Tongue (tissue), 2 donors: Measurements from ENCODE around the gene C1orf116. TPM values are rescaled to one million over a fixed set of nuclear protein-coding genes. Genes with fewer than 3 reads are reported as not detected.
A peak's percentile ranks its signal among the peaks of the same experiment; 100 is the strongest.

Experiments used
- DNase-seq: peaks from one replicate; pipeline ENCODE4 v3.0.0-alpha.2; 2015
- total RNA-seq: library from RNA; depleted of rRNA; stranded (reverse); fragments of >200 nt; gene quantifications from one replicate; pipeline ENCODE4 v1.2.3, GENCODE V29; 2014

C1orf116 gene
- total RNA-seq, 1 donor from 2014 or later = 3.6 TPM

DNA sequence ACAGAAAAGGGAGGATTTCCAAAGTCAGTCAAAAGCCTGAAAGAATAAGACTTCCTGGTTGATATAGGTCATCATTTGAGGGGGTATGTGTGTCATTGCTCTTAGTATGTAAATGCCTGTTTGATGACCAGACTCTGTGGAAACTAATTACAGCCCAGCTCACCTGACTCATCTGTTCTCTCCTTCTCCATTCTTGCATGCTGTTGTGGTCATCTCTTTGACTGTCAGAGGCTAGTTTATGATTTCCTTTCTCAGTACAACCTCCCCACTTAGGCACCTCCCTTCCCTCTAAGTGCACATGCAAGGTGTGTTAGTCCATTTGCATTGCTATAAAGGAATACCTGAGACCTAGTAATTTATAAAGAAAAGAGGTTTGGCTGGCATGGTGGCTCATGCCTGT is 2.4 kb upstream of the C1orf116 start:
- DNase-seq = no peak

DNA sequence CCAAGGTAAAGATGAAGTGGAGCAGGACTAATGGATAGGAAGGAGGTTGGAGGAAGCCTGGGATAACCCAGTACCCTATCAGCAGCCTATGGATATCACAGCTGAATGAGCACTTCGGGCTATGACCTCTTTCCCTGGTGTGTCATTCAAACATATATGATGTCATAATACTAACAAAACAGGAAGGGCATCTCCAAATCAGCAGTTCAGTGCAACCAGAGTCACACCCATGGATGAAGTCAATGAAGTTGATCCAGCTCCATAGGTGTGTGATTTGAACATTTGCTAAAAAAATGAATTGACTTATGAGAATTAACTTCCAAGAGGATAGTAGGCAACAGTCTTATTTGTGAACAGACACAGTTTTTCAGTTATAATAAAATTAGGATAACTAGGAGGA is 1.7 kb upstream of the C1orf116 start:
- no peak for DNase-seq

- no peak for DNase-seq
These were observed 746 bp upstream of the C1orf116 start for GRCh38 chr1:207033302-207033701.

DNA sequence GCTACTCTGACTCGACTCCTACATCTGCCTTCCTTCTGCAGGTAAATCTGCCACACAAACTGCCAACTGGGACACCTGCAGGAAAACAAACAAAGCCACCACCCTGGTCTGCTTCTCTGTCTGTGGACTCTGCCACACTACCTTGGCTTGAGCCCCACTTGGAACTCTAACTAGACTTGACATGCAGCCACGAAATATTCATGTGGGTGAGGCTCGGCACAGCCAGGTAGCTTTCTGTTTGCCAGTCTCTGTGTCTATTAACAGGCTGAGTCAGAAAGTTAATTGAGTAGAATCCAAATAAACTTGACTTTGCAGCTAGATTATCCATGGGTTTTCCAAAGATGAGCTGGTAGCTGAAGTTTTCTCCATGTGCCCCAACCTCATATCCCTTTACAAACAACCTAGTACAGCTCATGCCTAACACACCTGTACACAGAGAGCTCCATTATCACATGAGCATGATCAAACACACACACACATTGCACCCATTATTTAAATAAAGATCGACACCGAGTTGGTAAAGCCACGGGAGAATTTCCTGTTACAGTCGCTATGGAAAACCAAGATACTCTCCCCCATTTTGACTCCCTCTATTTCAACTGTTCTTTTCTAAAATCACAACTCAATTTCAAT is 808 bp downstream of the C1orf116 start:
- no peak for DNase-seq

DNA sequence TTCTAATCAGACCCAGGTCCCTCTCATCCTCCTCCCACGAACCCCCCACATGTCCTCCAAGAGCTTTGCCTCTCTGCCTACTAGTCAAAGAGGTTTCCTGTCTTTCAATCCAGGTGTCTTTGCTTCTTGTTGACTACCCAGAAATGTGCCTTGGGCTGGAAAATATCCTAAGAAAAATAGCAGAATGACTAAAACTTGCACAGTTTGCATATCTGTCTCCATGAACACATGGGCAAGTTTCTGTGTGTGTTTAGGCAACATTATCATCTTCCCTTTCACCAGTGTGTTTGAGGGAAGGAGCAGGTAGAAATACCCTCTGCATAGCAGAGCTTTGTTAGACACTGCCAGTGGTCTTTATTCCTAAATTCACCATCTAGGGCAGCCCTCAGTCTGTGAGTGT is 1.5 kb downstream of the C1orf116 start:
- DNase-seq = no peak

GRCh38 chr1:207030522-207031009 is 2.0 kb downstream of the C1orf116 start:
- DNase-seq = no peak

- DNase-seq = no peak
These were observed 2.6 kb downstream of the C1orf116 start for GRCh38 chr1:207029701-207030521.

DNA sequence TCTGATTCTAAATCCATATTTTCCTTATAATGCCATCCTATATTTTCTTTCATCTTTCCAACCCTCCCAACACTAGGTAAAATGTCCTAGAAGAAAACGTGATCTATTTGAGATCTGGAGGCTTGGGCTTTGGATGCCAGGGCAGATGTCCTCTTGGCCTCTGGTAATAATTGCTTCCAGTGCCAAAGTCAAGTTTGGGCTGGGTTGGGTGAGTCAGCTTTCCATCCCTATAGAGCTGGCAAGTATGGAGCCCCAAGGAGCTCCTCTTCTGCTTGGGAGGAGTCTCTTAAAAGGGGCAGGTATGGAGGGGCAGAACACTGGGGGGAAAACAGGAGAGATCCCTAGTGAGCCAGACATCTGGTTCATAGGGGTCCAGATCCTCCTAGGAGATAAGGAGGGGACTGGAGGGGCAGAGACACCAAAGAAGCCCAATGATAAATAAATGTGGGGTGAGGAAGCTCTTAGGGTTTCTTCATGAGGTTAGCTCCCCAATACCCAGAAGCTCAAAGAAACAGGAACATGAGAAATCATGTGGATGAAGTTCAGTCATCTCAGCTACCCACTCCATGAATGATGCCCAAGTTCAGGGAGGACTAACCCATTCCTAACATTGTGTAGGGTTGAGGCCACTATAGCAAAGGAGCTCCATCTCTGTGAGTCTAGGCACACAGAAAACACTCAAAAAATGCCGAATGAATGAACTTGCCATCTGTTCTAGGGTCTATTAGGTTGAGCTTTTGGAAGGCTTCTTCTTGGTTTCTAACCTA is 3.5 kb downstream of the C1orf116 start:
- DNase-seq = no peak

DNA sequence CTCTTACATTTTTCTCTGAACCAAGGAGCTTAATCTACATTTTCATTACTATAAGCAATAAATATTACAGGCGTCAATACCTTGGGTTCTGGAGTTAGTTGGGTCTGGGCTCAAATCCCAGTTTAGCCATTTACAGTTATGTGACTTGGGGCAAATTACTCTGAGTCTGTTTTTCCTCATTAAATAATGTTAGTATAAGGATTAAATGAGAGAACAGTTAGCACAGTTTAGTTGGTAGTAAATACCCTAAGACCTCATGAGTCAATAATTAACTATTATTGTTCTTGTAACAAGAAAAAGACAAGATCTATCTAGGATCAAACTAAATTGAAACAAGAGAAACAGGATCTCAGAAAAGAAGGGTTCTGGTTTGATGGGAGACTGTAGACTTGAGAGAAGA is 4.6 kb downstream of the C1orf116 start:
- no peak for DNase-seq

DNA sequence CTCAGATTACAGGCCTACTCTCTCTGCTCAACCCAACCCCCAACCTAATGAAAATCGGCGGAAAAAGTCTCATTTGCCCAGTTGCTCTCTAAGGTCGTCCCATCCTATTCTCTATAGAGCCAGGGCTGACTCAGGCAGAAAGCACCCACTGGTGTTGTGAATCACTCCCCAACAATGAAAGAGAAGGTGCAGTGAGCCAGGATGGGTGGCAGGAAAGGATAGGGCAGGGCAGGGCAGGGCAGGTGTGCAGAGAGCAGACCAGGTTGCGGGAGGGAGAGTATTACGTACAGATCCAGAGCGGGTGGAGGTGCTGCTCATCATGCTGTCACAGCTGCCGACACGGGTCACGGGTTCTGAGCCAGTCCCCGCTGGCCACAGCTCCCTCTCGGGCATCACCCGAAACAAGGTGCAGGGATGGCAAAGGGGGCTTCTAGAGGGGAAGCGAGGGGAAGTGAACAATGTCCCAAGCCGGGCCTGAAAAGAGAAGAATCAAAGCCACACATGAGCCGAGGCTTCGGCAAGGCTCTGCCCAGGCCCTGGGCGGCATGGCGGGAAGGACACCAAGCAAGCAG is 5.3 kb downstream of the C1orf116 start:
- DNase-seq = no peak

GRCh38 chr1:207026104-207026534 is 6.4 kb downstream of the C1orf116 start:
- no peak for DNase-seq

GRCh38 chr1:207025146-207025880 is 7.2 kb downstream of the C1orf116 start:
- peak; percentile 30 for DNase-seq

GRCh38 chr1:207024202-207025145 is 8.1 kb downstream of the C1orf116 start:
- no peak for DNase-seq

- no peak for DNase-seq
These were observed 9.4 kb downstream of the C1orf116 start for GRCh38 chr1:207022996-207023679.

GRCh38 chr1:207021876-207022596 is 10.5 kb downstream of the C1orf116 start:
- no peak for DNase-seq

- no peak for DNase-seq
These were observed 11.3 kb downstream of the C1orf116 start for GRCh38 chr1:207021139-207021861.

DNA sequence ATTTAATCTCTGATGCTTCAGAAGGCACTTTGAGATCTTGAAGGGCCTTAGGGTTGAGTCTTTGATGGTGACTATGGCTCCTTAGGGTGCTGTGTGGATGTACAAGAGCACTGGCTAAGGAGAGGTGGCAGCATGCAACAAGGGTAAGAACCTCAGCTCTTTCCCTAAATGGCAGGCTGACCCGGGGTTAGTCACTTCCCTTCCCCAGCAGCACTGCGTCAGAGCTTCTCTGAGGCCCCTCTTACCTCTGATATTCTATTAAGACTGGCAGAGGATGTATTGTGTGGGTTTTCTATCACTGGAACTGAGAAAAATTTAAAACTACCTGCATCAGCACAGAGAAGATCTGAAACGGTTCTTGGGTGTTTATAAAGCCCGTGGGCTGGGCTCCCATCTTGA is 11.8 kb downstream of the C1orf116 start:
- DNase-seq = no peak

DNA sequence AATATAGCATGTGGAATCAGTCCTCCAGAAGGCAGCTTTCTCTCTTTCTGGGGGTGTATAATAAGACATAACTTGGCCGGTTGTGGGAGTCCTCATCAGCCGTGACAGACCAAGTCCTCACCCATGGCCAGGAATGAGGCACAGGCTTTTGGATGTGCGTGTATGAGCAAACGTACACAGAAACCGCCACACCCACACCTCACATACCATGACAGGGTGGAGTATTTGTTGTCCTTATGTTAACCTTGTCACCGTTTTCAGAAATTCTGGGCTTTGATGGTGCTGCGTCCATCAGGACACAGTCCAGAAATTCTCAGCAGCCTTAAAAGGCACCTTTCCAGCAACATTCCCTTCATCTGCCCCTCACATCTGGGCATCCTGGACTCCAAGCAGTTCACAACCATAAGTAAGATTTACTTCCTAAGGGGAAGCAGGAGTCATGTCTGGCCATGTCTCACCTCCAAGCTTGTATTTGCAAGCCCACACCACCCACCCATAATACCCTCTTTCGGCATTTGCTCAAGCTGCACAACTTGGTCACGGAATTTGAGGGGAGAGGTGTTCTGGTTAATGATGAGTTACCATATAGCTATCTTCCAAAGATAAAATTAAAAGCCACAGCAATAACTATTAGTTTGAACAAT is 12.4 kb downstream of the C1orf116 start:
- DNase-seq = peak; percentile 51
